ENCODE results near the gene ABCC4.
"Not testable (repeated sequence)": the region's sequence is repeated elsewhere in the genome, so short reads cannot be mapped to it uniquely, and the experiment has no call there.

The ABCC4 gene

DNA sequence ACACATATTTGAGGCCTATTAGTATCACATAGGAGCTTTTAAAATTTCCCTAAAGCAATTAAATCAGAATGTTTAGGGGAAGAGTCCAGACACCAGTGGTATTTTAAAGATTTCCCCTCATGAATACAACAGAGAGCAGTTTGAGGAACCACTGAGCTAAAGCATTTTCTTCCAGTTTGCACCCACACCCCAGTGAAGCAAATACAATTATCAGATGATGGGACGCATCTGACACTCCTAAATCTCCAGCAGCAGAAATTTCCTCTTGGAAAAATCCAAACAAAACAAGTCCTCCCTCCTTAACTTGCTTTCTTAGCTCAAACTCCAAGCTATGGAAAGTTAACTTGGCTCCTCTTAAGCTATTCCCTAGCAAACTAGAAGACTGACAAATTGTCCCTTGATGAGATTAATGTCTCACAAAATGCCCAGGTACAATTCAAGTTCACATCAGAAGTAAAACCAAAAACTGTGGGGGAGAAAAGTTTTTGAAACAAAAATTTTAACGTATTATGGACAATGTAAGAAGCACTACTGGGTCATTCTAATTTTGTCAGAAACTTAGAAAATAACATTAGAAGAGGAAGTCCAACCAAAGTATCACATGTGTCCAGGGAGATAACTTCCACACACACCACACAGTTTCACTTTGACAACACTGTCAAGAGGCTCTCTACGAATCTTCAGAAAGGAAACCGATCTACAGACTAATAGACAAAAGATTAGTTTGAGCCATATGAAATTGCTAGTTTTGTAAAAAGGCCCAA is 74.1 kb downstream of the ABCC4 start:
- no peak for DNase-seq

DNA sequence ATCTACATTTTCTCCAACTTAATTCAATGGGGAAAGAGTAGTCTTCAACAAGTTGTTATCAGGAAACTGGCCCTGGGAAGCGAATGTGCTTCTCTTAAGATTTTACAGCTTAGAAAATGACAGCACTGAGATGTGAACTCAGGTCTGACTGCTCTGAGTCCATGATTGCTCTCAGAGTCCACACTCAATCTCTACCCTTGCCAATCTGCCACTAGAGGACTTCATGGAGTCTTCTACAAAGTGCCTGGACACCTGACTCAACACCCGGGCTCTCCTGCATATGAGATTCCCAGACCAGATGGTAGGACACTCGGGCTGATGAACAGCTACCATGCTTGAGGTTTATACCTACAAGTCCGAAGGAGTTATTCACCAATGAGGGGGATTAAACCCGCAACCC is 74.8 kb downstream of the ABCC4 start:
- DNase-seq, result no peak

DNA sequence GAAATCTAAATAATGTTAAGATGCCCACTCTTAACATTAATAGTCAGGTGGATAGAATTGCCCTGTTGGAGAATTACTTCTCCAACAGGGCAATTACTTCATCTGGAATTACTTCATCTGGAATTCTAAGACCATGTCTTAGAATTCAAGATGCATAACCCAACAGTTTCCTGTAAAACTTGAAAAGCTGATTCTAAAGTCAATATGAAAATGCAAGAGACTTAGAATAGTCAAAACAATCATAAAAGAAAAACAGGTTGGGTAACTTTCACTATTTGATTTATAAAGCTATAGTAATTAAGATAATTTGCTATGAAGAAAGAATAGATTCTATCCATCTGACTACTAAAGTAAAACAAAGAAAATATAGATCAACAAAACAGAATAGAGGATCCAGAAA is 75.2 kb downstream of the ABCC4 start:
- DNase-seq, result no peak

DNA sequence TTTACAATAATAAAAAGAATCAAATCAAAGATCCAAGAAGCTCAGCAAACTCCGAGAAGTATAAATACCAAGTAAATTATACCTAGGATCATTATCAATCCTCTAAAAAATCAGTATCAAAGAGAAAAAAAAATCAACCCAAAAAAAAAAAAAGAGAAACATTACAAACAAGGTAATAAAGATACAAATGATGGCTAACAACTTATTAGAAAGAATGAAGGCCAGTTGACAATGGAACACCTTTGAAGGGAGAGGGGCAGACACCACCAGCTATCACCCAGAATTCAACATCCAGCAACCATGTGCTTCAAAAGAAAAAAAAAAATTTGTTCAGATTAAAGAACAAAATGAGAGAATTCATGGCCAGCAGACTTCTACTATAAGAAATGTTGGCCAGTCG is 77.2 kb downstream of the ABCC4 start:
- no peak for DNase-seq

DNA sequence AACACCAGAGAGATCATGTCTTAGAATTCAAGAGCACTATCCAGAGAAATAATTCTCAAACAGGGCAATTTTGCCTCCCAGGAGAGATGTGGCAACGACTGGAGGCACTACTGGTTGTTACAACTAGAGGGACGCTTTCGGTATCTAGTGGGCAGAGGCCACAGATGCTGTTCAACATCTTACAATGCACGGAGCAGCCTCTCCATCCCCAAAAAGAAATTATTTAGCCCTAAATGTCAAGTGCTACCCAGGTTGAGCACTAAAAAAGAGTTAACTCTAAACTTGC is 78.6 kb downstream of the ABCC4 start:
- DNase-seq, result no peak

DNA sequence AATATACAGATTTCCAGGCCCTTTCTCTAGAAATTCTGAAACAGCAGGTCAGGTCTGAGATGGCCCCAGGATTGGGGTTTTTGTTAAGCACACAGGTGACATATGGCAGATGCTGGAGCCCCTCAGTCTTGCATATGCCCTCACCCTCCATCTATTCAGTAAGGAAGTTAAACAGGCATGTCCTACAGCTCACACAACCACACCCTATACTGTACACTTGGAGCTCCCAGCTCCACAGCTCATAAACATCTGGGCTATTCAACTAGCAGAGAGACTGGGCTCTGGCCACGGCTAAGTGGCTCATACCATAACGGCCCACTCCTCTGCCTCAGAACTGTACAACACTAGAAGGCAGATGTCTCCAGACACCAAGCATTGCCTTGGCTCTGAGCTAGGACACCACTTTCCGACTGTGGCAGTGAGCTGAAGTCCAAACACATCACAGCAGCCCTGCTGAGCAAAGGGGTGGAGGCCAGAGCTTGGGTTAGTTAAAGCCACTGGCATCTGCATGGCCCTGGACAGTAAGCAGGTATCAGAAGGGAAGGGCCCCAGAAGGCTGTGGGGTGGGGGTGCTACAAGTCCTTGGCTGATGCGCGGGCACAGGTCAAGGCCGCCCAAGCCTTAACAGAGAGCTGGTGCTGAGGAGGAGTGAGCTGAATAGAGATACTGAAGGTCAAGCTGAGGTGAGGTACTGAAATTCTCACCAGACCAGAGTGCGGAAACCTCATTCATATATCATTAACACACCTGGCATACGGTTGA is 79.1 kb downstream of the ABCC4 start:
- DNase-seq, result no peak

DNA sequence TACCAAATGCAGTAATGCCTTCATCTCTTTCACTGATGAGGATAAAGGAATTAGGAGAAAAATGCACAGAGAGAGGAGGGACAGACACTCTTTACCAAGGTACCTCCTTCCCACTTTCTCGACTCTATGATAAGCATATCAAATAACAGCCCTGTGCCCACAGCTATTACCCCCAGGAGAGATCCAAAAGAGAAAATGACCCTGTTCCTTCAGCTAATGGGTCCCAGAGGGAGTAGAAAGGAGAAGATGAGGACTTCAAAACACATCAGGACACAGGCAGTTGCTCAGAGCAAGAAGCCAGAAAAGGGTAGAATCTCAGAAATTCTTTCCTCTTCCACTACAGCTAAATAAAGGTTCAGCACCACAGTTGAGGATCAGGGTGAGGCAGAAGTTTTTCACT is 80.6 kb downstream of the ABCC4 start:
- DNase-seq, result no peak

DNA sequence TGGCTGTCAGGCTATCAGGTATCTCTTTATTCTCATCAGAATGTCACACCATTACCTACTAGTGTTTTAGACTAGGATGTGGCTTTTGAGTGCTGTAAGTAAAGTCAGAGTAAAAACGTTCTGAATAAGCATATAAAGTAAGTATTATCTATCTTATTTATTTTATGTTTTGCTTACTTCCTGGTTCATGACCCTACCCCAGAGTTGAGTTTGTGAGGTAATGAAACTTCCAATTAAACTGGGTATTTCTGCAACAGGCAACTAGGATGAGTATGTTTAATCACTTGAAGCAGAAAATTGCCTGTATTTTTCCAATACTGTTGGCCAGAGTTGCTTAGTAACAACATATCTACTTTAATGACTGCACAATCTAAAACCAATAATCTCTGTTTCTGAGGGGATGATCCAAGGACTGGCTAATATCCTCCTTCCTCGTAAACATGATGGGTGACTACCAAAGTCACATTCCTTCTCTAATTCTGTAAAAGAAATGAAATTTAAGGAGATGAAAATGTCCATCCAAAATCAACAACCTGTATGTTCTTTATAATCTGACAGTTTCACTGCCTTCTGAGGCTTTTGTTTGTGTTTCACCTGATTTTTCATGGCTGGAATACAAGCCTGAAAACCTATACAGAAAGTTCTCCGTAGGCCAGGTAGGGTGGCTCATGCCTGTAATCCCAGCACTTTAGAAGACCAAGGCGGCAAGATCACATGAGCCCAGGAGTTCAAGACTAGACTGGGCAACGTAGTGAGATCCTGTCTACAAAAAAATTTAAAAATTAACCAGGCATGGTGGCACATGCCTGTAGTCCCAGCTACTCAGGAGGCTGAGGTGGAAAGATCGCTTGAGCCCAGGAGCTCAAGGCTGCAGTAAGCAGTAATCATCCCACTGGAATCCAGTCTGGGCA is 83.1 kb downstream of the ABCC4 start:
- no peak for DNase-seq

DNA sequence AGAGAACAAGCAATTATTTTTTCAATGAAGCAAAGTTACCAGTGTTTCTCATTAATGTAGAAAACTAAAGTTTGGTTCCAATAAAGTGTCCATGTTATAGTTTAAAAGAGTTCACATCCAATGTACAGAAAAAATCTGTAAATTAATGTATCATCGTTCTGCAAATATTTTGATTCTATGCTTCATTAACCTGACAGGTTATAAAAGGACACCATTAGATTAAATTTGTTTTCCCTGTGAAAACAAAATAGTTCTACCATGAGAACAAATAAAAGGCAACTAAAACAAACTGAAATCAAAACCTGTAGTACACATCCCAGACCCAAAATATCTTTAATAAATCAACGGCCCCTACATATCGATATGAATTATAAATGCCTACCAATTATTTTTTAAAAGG is 85.1 kb downstream of the ABCC4 start:
- DNase-seq, result no peak

DNA sequence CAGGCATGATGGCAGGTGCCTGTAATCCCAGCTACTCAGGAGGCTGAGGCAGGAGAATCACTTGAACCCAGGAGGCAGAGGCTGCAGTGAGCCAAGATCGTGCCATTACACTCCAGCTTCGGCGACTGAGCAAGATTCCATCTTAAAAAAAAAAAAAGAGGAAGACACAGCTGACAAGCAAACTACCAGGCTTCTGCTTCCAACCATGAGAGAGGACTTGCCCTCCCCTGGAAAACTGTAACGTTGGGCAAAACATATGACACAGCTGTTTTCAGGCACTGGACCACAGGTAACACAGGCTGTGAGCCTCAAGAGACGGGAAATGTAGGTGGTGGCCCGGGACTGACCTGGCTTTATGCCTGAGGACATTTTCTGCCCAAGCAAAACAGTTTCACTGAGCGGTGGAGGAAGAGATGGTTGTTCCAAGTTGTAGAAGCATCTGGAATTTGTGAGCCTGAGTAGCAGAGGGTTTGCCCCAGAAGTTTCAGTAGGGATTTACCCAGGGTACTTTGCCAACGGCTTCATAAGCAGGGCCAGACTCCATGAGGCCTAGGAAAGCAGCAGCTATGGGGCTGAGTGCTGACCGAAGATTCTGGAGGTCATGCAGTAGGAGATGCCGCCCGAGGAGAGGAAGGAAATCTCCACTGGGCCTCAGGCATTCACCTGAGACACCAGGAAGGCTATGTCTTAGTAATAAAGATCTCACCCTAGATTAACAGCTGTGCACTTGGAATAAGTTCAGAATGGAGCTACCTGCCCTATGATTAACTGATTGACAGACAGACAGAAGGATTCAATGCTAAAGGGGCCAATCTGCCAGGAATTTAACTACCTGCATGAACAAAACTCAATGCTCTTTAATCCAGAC is 88.0 kb downstream of the ABCC4 start:
- DNase-seq, result no peak

DNA sequence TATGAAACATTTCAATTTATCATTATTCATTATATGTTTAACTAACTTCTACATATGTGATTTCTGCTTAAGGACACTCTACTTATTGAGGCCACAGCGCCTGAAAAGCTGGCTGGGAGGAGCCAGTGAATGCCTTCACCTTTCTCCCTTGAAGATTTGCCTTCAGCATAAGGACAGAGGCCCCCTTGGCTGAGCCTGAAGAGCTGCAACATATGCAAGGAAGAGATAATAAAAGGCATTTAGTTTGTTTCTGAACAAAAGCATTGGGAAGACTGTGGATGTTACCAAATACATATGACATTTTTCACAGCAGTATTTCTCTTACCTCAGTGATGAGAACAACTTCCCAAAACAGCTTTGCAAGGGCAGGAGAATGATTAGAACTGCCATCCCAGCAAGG is 92.1 kb downstream of the ABCC4 start:
- DNase-seq, result no peak

DNA sequence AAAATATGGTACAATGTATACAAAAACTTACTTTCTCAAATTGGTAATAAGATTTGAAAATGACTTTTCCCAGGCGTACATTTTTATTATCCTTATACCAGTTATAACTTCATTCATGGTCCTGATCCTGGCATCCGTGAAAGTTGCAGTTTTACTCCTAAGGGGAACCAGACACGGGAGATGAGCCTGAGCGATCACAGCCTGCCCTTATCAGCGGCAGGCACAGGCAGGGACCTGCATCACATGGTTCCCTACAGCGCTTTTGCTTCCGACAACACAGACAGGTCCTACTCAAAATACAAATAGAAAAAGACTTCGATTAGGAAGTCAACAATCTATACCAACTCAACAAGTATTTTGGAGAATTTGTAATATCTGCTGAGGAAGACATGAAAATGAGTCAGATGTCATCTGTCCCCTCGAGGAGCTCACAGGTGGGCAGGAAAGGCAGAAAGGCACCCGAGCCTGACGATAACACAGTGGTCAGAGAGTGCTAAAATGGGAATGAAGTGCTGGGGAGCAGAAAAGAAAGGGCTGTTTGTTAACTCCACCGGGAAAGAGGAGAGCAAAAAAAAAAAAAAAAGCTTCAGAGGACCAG is 93.4 kb downstream of the ABCC4 start:
- no peak for DNase-seq

DNA sequence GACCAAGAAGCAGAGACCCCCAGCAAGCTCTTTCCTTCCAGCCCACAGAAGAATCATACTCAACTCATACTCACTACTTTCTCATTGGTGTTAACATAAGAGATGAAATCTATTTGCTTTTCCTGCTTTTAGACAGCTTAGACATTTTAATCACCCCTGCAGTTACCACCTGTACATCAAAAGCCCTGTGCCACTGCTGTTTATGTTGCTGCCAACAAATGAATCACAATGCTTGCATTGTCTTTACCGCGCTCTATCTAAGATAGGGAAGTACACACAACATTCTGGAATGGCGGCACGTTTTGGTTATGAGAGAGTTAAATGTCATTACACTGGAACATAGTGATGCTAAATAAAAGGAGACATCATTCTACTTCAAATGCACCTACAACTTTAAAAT is 95.1 kb downstream of the ABCC4 start:
- DNase-seq, result no peak

DNA sequence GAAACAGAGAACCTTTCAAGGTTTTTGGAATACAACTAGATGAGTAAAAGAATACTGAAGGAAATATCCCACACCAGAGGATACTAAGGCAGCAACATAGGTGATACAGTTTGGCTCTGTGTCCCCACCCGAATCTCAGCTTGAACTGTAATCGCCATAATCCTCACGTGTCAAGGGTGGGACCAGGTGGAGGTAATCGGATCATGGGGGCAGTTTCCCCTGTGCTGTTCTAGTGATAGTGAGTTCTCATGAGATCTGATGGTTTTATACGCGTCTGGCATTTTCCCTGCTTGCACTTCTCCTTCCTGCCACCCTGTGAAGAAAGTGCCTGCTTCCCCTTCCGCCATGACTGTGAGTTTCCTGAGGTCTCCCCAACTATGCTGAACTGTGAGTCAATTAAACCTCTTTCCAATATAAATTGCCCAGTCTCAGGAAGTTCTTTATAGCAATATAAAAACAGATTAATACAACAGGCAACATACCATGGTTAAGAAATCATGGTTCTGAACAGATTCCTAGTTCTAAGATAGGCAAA is 97.0 kb downstream of the ABCC4 start:
- no peak for DNase-seq

DNA sequence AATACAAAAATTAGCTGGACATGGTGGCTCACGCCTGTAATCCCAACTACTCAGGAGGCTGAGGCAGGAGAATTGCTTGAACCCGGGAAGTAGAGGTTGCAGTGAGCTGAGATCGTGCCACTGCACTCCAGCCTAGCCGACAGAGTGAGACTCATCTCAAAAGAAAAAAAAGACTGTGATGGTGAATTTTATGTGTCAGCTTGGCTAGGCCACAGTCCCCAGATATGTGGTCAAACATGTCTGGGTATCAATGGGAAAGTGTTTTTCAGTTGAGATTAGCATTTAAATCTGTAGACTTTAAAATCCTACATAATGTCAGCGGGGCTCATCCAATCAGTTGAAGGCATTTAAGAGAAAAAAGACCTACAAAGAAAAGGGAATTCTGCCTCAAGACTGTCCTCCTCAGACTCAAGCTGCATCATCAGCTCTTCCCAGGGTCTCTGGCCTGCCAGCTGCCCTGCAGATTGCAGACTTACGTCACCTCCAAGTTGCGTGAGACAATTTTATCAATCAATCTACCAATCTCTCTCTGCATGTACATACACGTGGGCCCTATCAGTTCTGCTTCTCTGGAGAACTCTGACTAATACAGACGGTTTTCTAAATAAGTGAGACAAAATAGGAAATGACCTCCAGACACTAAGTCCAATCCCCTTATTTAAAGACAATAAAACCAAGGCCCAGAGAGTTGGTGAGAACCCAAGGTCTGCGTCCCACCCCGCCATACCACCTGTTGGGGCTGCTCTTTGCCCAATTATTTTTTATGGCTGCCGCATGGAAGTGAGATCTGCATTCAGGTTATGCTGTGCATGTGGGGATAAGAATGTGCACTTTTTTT is 99.2 kb downstream of the ABCC4 start:
- DNase-seq, result no peak

DNA sequence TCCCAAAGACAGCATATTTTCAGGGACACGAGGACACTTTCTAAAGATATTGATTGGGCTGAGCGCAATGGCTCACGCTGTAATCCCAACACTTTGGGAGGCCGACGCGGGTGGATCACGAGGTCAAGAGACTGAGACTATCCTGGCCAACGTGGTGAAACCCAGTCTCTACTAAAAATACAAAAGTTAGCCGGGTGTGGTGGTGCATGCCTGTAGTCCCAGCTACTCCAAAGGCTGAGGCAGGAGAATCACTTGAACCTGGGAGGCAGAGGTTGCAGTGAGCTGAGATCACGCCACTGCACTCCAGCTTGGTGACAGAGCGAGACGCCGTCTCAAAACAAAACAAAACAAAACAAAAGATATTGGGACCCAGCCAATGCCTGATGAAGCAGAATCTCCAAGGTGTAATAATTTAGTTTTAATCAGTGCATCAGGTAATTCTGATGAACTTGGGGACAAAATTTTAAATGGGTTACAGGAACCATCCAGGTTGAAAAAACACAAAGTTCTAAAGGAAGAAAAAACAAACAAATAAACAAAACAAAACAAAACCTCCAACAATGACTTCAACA is 100.8 kb downstream of the ABCC4 start:
- not testable (repeated sequence) for DNase-seq

DNA sequence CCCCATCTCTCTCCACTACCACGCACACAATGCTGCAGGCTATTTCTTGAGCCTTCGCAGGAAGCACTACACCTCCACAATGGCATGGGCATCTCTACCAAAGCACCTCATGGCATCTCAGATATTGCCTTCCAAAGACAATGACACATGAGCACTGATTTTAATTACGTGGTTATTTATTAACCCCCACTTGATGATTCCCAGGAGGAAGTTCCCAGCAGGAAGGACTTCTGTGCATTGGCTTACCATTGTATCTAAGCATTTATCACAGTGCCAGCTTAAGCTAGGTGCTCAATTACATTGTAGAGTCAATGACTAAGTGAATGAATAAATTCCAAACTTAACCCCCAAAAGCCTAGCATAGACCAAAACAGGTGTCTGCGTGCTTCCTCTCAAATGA is 101.4 kb downstream of the ABCC4 start:
- DNase-seq, result no peak

DNA sequence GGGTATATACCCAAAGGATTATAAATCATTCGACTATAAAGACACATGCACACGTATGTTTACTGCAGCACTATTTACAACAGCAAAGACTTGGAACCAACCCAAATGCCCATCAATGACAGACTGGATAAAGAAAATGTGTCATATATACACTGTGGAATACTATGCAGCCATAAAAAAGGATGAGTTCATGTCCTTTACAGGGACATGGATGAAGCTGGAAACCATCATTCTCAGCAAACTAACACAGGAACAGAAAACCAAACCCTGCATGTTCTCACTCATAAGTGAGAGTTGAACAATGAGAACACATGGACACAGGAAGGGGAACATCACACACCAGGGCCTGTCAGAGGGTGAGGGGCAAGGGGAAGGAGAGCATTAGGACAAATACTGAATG is 102.6 kb downstream of the ABCC4 start:
- not testable (repeated sequence) for DNase-seq

DNA sequence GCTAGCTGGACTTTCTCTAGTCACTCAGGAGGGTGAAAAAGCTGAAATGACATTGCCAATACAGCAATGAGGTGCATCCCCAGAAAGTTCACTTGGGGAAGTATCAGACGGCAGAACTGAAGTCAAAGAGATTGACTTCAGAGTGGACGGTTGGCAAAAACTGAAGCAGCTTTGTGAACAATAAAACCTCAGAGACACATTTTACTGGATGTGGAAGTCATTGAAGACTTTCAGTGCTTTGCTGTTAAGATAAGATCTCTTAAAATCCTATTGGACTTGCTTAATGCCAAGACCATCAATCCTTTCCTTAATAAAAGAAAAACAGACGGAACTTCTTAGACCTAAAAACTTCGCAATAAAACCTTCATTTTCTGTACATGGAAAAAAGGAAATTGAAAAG is 103.7 kb downstream of the ABCC4 start:
- DNase-seq, result no peak

DNA sequence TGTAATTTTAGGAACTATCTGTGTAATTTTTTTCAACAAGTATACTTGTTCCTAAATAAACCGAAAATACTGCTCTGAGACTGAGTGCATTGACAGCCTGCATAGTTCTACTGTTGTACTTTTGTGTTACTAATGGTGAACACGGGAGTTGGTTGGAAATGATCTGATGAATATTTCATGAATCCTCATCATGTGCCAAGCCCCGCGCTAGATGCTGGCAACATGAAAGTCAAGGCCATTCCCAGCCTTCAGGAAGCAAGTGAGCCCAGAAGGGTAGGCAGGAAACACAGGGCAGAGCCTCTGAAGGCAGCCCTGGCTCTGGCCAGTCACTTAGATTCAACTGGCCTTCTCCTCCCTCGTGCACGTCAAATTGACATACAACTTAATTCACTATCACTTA is 106.1 kb downstream of the ABCC4 start:
- no peak for DNase-seq

All from NCI-H1436 (cell line).